Adrenal gland (tissue), 12 donors: ENCODE measurements around the gene ABHD18. TPM values are rescaled to one million over a fixed set of nuclear protein-coding genes. Genes with fewer than 3 reads are reported as not detected.
"Not testable (repeated sequence)": the region's sequence is repeated elsewhere in the genome, so short reads cannot be mapped to it uniquely, and the experiment has no call there.

Source experiments
- DNase-seq, 7 donors: peaks; one replicate each; pipeline ENCODE4 v3.0.0-alpha.2; 2019 to 2020
- H3K27ac ChIP-seq, 5 donors: fragments of 200-600 bp; sonication (generic) in 4 of 5; 1 replicate in 3 of 5; 2 replicates in 2 of 5; pipeline versions ENCODE4 v1.5.1 to v1.8.0; 2016 to 2020; ENCODE audit warnings: mild to moderate bottlenecking in 1 of 5
- H3K27me3 ChIP-seq: fragments of 200-600 bp; 2 replicates; pipeline ENCODE4 v1.8.0; 2021
- H3K36me3 ChIP-seq, 2 donors: fragments of 200-600 bp; replicated peaks in 1 of 2; 1 replicate in 1 of 2; 2 replicates in 1 of 2; pipeline versions ENCODE4 v1.5.1 to v1.8.0; 2018 to 2022
- H3K4me1 ChIP-seq, 2 donors: fragments of 200-600 bp; replicated peaks in 1 of 2; 1 replicate in 1 of 2; 2 replicates in 1 of 2; pipeline versions ENCODE4 v1.5.1 to v1.8.0; 2018 to 2021
- H3K4me3 ChIP-seq, 4 donors: fragments of 200-600 bp; sonication (generic) in 3 of 4; one replicate each; pipeline ENCODE4 v1.5.1; 2016 to 2018
- H3K9me3 ChIP-seq, 3 donors: fragments of 200-600 bp; sonication (generic) in 1 of 3; replicated peaks in 1 of 3; 1 replicate in 2 of 3; 2 replicates in 1 of 3; pipeline versions ENCODE4 v1.5.1 to v1.8.0; 2016 to 2021
- CTCF ChIP-seq, 6 experiments: fragments of 450-650 bp in 4 of 6; fragments of 200-600 bp in 2 of 6; sonication (generic) in 1 of 6; IDR thresholded peaks; 1 replicate in 5 of 6; 2 replicates in 1 of 6; pipeline versions ENCODE4 v1.5.1 to v1.8.0; 2016 to 2021; ENCODE audit warnings: antibody characterized with exemption in 6 of 6, mild to moderate bottlenecking in 2 of 6, moderate library complexity in 1 of 6
- POLR2A ChIP-seq, 2 donors: fragments of 450-650 bp; IDR thresholded peaks; one replicate each; pipeline ENCODE4 v1.6.1; 2017; ENCODE audit warnings: antibody characterized with exemption in 2 of 2, mild to moderate bottlenecking in 2 of 2, moderate library complexity in 1 of 2
- WGBS, 4 donors: extraction: QIAGEN DNeasy Blood & Tissue Kit in 2 of 4; methylation state at CpG; one replicate each; pipeline versions ENCODE4 v1.1.5 to v1.1.7; 2013 to 2017; 5-methylcytosine and 5-hydroxymethylcytosine counted together
- intact Hi-C, 2 donors: fragments of 100-400 bp; cut with DNase I; formaldehyde crosslinking; loops; one replicate each; pipeline versions ENCODE4 v1.14.1 to v1.15.0; 2022 to 2023
- polyA plus RNA-seq, 3 donors: library from polyadenylated mRNA; stranded (reverse); fragments of 200-250 nt in 2 of 3; fragments of 350-450 nt in 1 of 3; fragmentation: Illumina TruSeq in 1 of 3; extraction: RNeasy Lipid Tissue Mini Kit (QIAGEN cat#74804) in 1 of 3; gene quantifications; one replicate each; pipeline ENCODE4 v1.2.3, GENCODE V29; 2013 to 2014
- total RNA-seq, 9 donors: library from RNA; depleted of rRNA in 4 of 9; stranded (reverse); fragments of >200 nt in 4 of 9; fragments of 120-200 nt in 1 of 9; fragmentation: NEBNext Ultra II Directional in 1 of 9; extraction: Animal tissue kit (Norgen Biotek cat#: 25700) in 1 of 9; gene quantifications; one replicate each; pipeline versions ENCODE4 v1.1.0 to v1.2.4, GENCODE V29; 2013 to 2023
- donor health status: healthy with polysubstance abuse.
- donor health status: Bipolar disorder and iron deficiency.
- donor health status: DM: yes; HTN: yes; CAD: no.
- donor health status: DM: no; HTN: no; CAD: no.
- donor health status: DM: no; HTN: no; CAD: no.
- donor health status: DM: yes; HTN: yes; CAD: no.

ABHD18 gene
- total and polyA plus RNA-seq, 12 donors = 4.7 to 25.6 (median 9.4) TPM

- H3K27ac ChIP-seq = peak overlapping the region in 1 of 5 donors; percentile 16
- peak in 1 of 7 donors; percentile 11 for DNase-seq
- H3K9me3 ChIP-seq = no peaks in the 10 kb centered on the region
- peaks cover 0 to 3% of the 10 kb centered on the region in 2 donors for H3K36me3 ChIP-seq
- H3K27me3 ChIP-seq = no peaks in the 10 kb centered on the region
- WGBS, 4 donors = 65 to 81% (median 78%) methylated on average over 1 of the region's 1 CpG
- intact Hi-C loops = no loop called here
- H3K4me3 ChIP-seq = no peak overlapping the region
- peaks cover 3 to 4% of the 10 kb centered on the region in 2 donors for H3K4me1 ChIP-seq
- TF ChIP-seq POLR2A (IDR thresholded peaks at IDR 0.05) (no peak), CTCF (IDR thresholded peaks at IDR 0.05) (no peak)
These were observed 28.2 kb upstream of the ABHD18 start for GRCh38 chr4:127936974-127937373.

DNA sequence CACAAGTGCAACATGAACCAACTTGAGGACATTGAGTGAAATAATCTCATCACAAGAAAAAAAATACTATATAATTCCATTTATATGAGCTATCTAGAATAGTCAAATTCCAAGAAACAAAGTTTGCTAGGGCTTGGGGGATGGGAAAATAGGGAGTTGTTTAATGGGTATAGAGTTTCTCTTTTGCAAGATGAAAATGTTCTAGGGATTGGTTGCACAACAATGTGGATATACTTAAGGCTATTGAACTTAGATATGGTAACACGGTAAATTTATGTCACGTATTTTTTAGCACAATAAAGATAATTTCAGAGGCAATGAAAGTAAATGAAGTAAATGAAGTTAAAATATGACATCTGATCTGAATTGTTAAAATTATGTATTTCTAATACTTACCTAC, 8.1 kb upstream of the ABHD18 start:
- H3K27me3 ChIP-seq = no peaks in the 10 kb centered on the region
- H3K36me3 ChIP-seq = peaks cover 0 to 5% of the 10 kb centered on the region in 2 donors
- no peak for DNase-seq
- no peaks in the 10 kb centered on the region for H3K9me3 ChIP-seq
- no peaks in the 10 kb centered on the region for H3K4me1 ChIP-seq
- H3K27ac ChIP-seq = no peak overlapping the region
- no peak overlapping the region for H3K4me3 ChIP-seq
- TF ChIP-seq POLR2A (IDR thresholded peaks at IDR 0.05) (no peak), CTCF (IDR thresholded peaks at IDR 0.05) (no peak)
- 92 to 97% (median 96%) methylated on average over 2 of the region's 2 CpGs for WGBS, 4 donors
- intact Hi-C loops = no loop called here

GRCh38 chr4:127959794-127960193, 5.4 kb upstream of the ABHD18 start:
- intact Hi-C loops = loop anchor here in 1 of 2 donors (10.0 kb wide), 2 partner anchors 85 to 95 kb away; no protein-coding TSS in a partner anchor
- no peak overlapping the region for H3K27ac ChIP-seq
- no peaks in the 10 kb centered on the region for H3K4me1 ChIP-seq
- no peaks in the 10 kb centered on the region for H3K27me3 ChIP-seq
- H3K36me3 ChIP-seq = no peaks in the 10 kb centered on the region
- 52 to 67% (median 64%) methylated on average over 1 of the region's 1 CpG for WGBS, 4 donors
- no peak for DNase-seq
- H3K9me3 ChIP-seq = no peaks in the 10 kb centered on the region
- TF ChIP-seq CTCF (IDR thresholded peaks at IDR 0.05) = no peak
- no peak for TF ChIP-seq POLR2A (IDR thresholded peaks at IDR 0.05)
- no peak overlapping the region for H3K4me3 ChIP-seq

- peak overlapping the region in 2 of 4 donors; percentile 87 to 91 for H3K4me3 ChIP-seq
- H3K4me1 ChIP-seq = peaks cover 6 to 26% of the 10 kb centered on the region in 2 donors
- not testable (repeated sequence) for H3K27me3 ChIP-seq, H3K36me3 ChIP-seq, DNase-seq, H3K9me3 ChIP-seq
- WGBS, 4 donors = 53 to 84% (median 67%) methylated on average over 14 to 33 of the region's 35 CpGs
- peak overlapping the region in 4 of 5 donors; percentile 87 to 98 (median 98) for H3K27ac ChIP-seq
- intact Hi-C loops = loop anchor here in 1 of 2 donors (10.0 kb wide), 2 partner anchors 89 to 91 kb away; no protein-coding TSS in a partner anchor
These were observed 1.4 kb upstream of the ABHD18 start for GRCh38 chr4:127963633-127964398.

DNA sequence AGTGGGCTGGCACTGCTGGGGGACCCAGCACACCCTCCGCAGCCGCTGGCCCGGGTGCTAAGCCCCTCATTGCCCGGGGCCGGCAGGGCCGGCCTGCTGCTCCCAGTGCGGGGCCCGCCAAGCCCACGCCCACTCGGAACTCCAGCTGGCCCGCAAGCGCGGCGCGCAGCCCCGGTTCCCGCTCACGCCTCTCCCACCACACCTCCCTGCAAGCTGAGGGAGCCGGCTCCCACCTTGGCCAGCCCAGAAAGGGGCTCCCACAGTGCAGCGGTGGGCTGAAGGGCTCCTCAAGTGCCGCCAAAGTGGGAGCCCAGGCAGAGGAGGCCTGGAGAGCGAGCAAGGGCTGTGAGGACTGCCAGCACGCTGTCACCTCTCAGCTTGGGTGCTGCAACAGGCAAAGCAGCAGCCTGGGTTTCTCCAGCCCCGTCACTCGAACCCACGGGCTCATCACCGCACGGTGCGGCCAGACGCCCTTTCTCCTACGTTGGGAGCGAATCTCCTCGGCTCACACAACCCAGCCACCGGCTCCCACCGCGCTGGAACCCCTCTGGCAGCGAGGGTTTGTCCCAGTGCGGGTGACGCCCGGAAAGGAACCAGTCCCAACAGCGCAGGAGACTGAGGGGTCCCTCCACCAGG, 662 bp upstream of the ABHD18 start:
- H3K9me3 ChIP-seq, H3K27me3 ChIP-seq, H3K36me3 ChIP-seq: not testable (repeated sequence)
- peak in 2 of 7 donors; percentile 21 to 53 for DNase-seq
- peaks cover 6 to 31% of the 10 kb centered on the region in 2 donors for H3K4me1 ChIP-seq
- intact Hi-C loops = loop anchor here in 1 of 2 donors (10.0 kb wide), 2 partner anchors 90 kb away; no protein-coding TSS in a partner anchor
- peak overlapping the region; percentile 64 to 98 (median 97) for H3K27ac ChIP-seq
- H3K4me3 ChIP-seq = peak overlapping the region; percentile 85 to 91 (median 88)
- WGBS, 4 donors = 0 to 3% (median 1%) methylated on average over 6 to 41 of the region's 41 CpGs
